ENCODE data around the gene TRNAU1AP.

TRNAU1AP gene

DNA sequence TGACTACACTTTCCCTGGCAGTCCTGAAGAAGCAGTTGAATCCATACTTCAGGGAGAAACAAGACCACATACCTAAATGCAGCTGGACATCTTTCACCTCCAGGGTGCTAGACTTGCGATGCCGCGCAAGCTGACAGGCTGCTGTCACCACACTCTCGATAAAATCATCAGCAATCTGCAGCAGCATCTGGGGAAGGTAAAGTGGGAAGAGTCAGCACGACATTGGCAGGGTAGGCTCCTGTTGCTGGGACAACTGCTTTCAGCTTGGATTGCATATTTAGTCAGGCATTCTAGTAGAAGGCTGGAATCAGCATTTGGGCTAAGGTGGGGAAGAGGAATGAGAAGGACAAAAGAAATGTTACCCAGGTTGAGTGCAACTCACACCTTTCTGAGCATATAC is 60.3 kb downstream of the TRNAU1AP start:
- DNase-seq (ENCODE audit: low spot score), result no peak

Data from activated CD4-positive, alpha-beta T cell treated with anti-CD3 and anti-CD28 coated beads, Interleukin-2, Interleukin-4, amounts not matched to agents 100 ng/mL and 50 ng/mL, durations not matched to agents 16 hours and 8 hours (primary cell).